ENCODE results near the gene FPR3.

DNA sequence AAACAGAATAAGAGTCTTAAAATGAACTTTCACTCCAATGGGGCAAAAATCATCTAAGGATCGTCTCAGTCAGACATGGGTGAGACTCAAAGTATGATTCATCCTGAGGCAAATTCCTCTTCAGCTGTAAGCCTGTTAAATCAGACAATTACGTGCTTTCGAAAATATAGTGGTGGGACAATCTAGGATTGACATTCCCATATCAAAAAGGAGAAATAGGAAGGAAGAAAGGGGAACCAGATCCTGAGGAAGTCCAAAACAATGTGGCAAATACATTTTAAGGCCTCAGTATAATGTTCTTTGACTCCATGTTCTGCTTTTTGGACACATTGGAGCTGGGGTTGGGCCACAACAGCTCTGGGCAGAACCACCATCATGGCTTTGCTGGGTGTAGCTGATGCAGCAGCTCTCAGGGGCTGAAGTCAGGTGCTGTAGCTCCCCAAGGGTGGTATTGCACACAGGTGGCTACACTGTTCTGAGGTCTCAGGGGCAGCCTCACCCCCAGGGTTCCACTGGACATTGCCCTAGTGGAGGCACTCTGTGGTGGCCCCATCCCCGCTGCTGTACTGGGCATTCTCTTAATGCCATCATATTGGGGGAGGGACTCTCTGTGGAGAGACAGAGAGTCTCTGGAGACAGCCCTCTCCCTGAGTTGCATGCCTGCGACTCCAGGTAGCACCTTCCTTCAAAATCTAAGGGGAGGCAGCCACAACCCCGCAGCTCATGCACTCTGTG is 5.7 kb upstream of the FPR3 start:
- TF ChIP-seq, protein P1, sequence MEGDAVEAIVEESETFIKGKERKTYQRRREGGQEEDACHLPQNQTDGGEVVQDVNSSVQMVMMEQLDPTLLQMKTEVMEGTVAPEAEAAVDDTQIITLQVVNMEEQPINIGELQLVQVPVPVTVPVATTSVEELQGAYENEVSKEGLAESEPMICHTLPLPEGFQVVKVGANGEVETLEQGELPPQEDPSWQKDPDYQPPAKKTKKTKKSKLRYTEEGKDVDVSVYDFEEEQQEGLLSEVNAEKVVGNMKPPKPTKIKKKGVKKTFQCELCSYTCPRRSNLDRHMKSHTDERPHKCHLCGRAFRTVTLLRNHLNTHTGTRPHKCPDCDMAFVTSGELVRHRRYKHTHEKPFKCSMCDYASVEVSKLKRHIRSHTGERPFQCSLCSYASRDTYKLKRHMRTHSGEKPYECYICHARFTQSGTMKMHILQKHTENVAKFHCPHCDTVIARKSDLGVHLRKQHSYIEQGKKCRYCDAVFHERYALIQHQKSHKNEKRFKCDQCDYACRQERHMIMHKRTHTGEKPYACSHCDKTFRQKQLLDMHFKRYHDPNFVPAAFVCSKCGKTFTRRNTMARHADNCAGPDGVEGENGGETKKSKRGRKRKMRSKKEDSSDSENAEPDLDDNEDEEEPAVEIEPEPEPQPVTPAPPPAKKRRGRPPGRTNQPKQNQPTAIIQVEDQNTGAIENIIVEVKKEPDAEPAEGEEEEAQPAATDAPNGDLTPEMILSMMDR (IDR thresholded peaks at IDR 0.05 in 8 of 11, conservative IDR thresholded peaks at IDR 0.05 in 3 of 11) = no peak
- TF ChIP-seq POLR2AphosphoS5 (IDR thresholded peaks at IDR 0.05) (no peak), POLR2A (IDR thresholded peaks at IDR 0.05) (no peak)
